Panc1 (cell line): ENCODE data around the gene ALPK3. TPM values are rescaled to one million over a fixed set of nuclear protein-coding genes. Genes with fewer than 3 reads are reported as not detected.

Experiments used
- ATAC-seq: fragments of 200-7000 bp; cut with Tn5 transposase; 2 replicates; pipeline ENCODE4 v1.9.1; 2020; ENCODE audit warnings: mild to moderate bottlenecking, moderate library complexity
- BruUV-seq: library from RNA; stranded (reverse); fragments of 400-500 nt; replicated peaks from 2 replicates; lab custom pipeline; 2021; lab: Mats Ljungman, UMichigan
- CTCF ChIA-PET: fragments of 300-600 bp; sonication (Branson Sonifier 250); formaldehyde crosslinking; loops from one replicate; lab custom pipeline; 2022; ENCODE audit warnings: antibody characterized with exemption; lab: Charles Lee
- POLR2A ChIA-PET: fragments of 300-600 bp; sonication (Branson Sonifier 250); formaldehyde crosslinking; loops from one replicate; lab custom pipeline; 2022; ENCODE audit warnings: antibody characterized with exemption; lab: Charles Lee
- DNase-seq: peaks from one replicate; pipeline ENCODE4 v3.0.0-alpha.2; 2010; ENCODE audit warnings: low read depth, low spot score
- H3K27ac ChIP-seq: 2 replicates; pipeline ENCODE4 v1.5.1; 2011; ENCODE audit warnings: mild to moderate bottlenecking, low read length, inconsistent platforms
- H3K27me3 ChIP-seq: fragments of 200-500 bp; sonication (Bioruptor generic); 2 replicates; pipeline ENCODE4 v1.6.0; 2014; ENCODE audit warnings: low read length, inconsistent platforms; ENCODE audit not compliant: control insufficient read depth, insufficient read depth
- H3K36me3 ChIP-seq: fragments of 200-500 bp; sonication (Bioruptor generic); 2 replicates; pipeline ENCODE4 v1.5.1; 2014; ENCODE audit warnings: inconsistent platforms, mild to moderate bottlenecking, low read length, moderate library complexity; ENCODE audit not compliant: control insufficient read depth, insufficient read depth
- H3K4me1 ChIP-seq: 2 replicates; pipeline ENCODE4 v1.5.1; 2011; ENCODE audit warnings: inconsistent platforms, mild to moderate bottlenecking, low read length, moderate library complexity; ENCODE audit not compliant: control insufficient read depth, insufficient read depth
- H3K4me3 ChIP-seq, 2 experiments: 2 replicates each; pipeline ENCODE4 v1.5.1; 2011 to 2012; ENCODE audit warnings: low read depth in 2 of 2, low read length in 2 of 2, mild to moderate bottlenecking in 2 of 2, inconsistent platforms in 1 of 2, moderate library complexity in 1 of 2
- H3K9me3 ChIP-seq: fragments of 200-500 bp; sonication (Bioruptor generic); 2 replicates; pipeline ENCODE4 v1.5.1; 2014; ENCODE audit warnings: low read depth, mild to moderate bottlenecking, inconsistent platforms, low read length, moderate library complexity; ENCODE audit not compliant: control insufficient read depth, insufficient read depth
- POLR2AphosphoS5 ChIP-seq: IDR thresholded peaks from 2 replicates; pipeline ENCODE4 v1.6.1; 2012; ENCODE audit warnings: mild to moderate bottlenecking, low read depth, low read length, moderate library complexity
- SIN3A ChIP-seq: IDR thresholded peaks from 2 replicates; pipeline ENCODE4 v1.6.1; 2012; ENCODE audit warnings: low read depth, mild to moderate bottlenecking, low read length, moderate library complexity, borderline replicate concordance; ENCODE audit not compliant: insufficient read depth
- TCF7L2 ChIP-seq: IDR thresholded peaks from 2 replicates; pipeline ENCODE4 v1.6.1; 2011; ENCODE audit warnings: mild to moderate bottlenecking, low read depth, low read length, inconsistent platforms
- in situ Hi-C: cut with HindIII; loops from 2 replicates; pipeline ENCODE4 v1.10.0; 2016; ENCODE audit warnings: low sequenced_read_pairs, low pct_unique_long_range_greater_than_20kb
- intact Hi-C: fragments of 100-400 bp; cut with micrococcal nuclease; formaldehyde crosslinking; loops from one replicate; pipeline ENCODE4 v1.10.0; 2022; ENCODE audit not compliant: unreplicated experiment
- total RNA-seq: library from RNA; stranded (reverse); gene quantifications from one replicate; pipeline ENCODE4 v1.2.1, GENCODE V29; 2021; ENCODE audit not compliant: unreplicated experiment
- TF ChIP-seq, protein P1 (sequence below), 2 experiments: IDR thresholded peaks; 2 replicates each; pipeline ENCODE4 v1.6.1; 2011 to 2012; ENCODE audit warnings: low read depth in 2 of 2, control low read depth in 1 of 2, low read length in 1 of 2, mild to moderate bottlenecking in 1 of 2, moderate library complexity in 1 of 2; ENCODE audit not compliant: insufficient read depth in 1 of 2
- TF ChIP-seq, protein P2 (sequence below): fragments of 450-650 bp; IDR thresholded peaks from 2 replicates; pipeline ENCODE4 v1.5.1; 2017; ENCODE audit warnings: mild to moderate bottlenecking

ALPK3 gene
- total RNA-seq, 1 experiment from 2014 or later: 1.0 TPM

- Histone ChIP-seq H3K27me3 (no peaks in the 10 kb centered on the region), H3K36me3 (no peaks in the 10 kb centered on the region), H3K4me1 (no peaks in the 10 kb centered on the region), H3K9me3 (no peaks in the 10 kb centered on the region), H3K4me3 (no peak overlapping the region), H3K27ac (no peak overlapping the region)
- POLR2A ChIA-PET: no interaction called here
- intact Hi-C loops (no loop called here), in situ Hi-C loops (no loop called here)
- BruUV-seq: no TSS peak
- no peak for ATAC-seq
- DNase-seq: no peak
- TF ChIP-seq SIN3A (no peak), TCF7L2 (no peak), POLR2AphosphoS5 (no peak)
- TF ChIP-seq, protein P1, sequence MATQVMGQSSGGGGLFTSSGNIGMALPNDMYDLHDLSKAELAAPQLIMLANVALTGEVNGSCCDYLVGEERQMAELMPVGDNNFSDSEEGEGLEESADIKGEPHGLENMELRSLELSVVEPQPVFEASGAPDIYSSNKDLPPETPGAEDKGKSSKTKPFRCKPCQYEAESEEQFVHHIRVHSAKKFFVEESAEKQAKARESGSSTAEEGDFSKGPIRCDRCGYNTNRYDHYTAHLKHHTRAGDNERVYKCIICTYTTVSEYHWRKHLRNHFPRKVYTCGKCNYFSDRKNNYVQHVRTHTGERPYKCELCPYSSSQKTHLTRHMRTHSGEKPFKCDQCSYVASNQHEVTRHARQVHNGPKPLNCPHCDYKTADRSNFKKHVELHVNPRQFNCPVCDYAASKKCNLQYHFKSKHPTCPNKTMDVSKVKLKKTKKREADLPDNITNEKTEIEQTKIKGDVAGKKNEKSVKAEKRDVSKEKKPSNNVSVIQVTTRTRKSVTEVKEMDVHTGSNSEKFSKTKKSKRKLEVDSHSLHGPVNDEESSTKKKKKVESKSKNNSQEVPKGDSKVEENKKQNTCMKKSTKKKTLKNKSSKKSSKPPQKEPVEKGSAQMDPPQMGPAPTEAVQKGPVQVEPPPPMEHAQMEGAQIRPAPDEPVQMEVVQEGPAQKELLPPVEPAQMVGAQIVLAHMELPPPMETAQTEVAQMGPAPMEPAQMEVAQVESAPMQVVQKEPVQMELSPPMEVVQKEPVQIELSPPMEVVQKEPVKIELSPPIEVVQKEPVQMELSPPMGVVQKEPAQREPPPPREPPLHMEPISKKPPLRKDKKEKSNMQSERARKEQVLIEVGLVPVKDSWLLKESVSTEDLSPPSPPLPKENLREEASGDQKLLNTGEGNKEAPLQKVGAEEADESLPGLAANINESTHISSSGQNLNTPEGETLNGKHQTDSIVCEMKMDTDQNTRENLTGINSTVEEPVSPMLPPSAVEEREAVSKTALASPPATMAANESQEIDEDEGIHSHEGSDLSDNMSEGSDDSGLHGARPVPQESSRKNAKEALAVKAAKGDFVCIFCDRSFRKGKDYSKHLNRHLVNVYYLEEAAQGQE (IDR thresholded peaks at IDR 0.05; ENCODE audit: insufficient read depth in 1 of 2, low read depth in 2 of 2, low read length in 1 of 2): no peak
- TF ChIP-seq, protein P2, sequence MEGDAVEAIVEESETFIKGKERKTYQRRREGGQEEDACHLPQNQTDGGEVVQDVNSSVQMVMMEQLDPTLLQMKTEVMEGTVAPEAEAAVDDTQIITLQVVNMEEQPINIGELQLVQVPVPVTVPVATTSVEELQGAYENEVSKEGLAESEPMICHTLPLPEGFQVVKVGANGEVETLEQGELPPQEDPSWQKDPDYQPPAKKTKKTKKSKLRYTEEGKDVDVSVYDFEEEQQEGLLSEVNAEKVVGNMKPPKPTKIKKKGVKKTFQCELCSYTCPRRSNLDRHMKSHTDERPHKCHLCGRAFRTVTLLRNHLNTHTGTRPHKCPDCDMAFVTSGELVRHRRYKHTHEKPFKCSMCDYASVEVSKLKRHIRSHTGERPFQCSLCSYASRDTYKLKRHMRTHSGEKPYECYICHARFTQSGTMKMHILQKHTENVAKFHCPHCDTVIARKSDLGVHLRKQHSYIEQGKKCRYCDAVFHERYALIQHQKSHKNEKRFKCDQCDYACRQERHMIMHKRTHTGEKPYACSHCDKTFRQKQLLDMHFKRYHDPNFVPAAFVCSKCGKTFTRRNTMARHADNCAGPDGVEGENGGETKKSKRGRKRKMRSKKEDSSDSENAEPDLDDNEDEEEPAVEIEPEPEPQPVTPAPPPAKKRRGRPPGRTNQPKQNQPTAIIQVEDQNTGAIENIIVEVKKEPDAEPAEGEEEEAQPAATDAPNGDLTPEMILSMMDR: no peak
- CTCF ChIA-PET: interaction anchor here (0.5 to 1.9 kb wide), 3 partner anchors 15 to 70 kb away, joined by 3 to 6 read pairs (median 3); no protein-coding TSS in a partner anchor
Measured at GRCh38 chr15:84865074-84865569, 48.0 kb downstream of the ALPK3 start.

DNA sequence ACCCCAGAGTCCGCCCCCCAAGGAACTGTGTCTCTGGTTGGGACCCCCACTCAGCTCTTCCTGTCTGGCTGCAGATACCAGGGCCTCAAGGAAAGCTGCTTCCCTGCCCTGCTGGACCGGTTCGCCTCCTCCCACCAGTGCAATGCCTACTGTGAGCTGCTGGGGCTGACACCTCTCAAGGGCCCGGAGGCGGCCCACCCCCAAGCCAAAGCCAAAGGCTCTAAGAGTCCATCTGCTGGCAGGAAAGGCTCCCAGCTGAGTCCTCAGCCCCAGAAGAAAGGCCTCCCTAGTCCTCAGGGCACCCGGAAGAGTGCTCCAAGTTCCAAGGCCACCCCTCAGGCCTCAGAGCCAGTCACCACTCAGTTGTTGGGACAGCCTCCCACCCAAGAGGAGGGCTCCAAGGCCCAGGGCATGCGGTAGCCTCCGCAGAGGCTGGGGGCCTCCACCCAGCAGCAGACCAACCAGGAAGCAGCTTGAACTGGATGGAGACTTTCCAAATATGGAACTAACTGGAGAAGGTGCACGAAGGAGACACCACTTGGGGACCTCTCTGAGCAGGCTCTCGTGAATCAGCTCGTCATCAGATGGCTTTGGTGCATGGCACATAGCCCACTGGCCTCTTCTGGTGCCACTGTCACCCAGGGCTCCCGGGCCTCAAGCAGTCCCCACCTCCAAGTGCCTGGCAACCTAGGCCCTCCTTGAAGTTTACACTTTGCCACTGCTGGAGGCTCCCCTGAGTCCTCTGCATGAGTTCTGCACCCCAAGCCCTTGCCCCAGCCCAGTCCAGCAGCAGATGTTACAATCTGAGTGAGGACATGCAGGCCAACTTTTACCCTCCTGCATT is 51.1 kb downstream of the ALPK3 start:
- TF ChIP-seq, protein P2: no peak
- no peak for TF ChIP-seq POLR2AphosphoS5
- TF ChIP-seq, protein P1 (IDR thresholded peaks at IDR 0.05; ENCODE audit: insufficient read depth in 1 of 2, low read depth in 2 of 2, low read length in 1 of 2): no peak
- TF ChIP-seq TCF7L2: no peak
- no peak for TF ChIP-seq SIN3A
- Histone ChIP-seq H3K9me3 (no peaks in the 10 kb centered on the region), H3K27me3 (no peaks in the 10 kb centered on the region), H3K4me1 (no peaks in the 10 kb centered on the region), H3K36me3 (no peaks in the 10 kb centered on the region), H3K4me3 (no peak overlapping the region), H3K27ac (no peak overlapping the region)
- in situ Hi-C loops (no loop called here), intact Hi-C loops (no loop called here)
- ATAC-seq (no peak), DNase-seq (no peak)
- ChIA-PET CTCF (no interaction called here), POLR2A (no interaction called here)
- no TSS peak for BruUV-seq
